ENCODE results near the gene TMC1. TPM values are rescaled to one million over a fixed set of nuclear protein-coding genes. Genes with fewer than 3 reads are reported as not detected.

Gene TMC1
- total RNA-seq, 1 donor from 2014 or later = not detected

- no peaks in the 10 kb centered on the region for H3K9me3 ChIP-seq (ENCODE audit: low read depth)
- H3K4me2 ChIP-seq = no peak overlapping the region
- TF ChIP-seq EZH2phosphoT487 (IDR thresholded peaks at IDR 0.05) (no peak), EZH2 (IDR thresholded peaks at IDR 0.05) (no peak)
- TF ChIP-seq, protein P1, sequence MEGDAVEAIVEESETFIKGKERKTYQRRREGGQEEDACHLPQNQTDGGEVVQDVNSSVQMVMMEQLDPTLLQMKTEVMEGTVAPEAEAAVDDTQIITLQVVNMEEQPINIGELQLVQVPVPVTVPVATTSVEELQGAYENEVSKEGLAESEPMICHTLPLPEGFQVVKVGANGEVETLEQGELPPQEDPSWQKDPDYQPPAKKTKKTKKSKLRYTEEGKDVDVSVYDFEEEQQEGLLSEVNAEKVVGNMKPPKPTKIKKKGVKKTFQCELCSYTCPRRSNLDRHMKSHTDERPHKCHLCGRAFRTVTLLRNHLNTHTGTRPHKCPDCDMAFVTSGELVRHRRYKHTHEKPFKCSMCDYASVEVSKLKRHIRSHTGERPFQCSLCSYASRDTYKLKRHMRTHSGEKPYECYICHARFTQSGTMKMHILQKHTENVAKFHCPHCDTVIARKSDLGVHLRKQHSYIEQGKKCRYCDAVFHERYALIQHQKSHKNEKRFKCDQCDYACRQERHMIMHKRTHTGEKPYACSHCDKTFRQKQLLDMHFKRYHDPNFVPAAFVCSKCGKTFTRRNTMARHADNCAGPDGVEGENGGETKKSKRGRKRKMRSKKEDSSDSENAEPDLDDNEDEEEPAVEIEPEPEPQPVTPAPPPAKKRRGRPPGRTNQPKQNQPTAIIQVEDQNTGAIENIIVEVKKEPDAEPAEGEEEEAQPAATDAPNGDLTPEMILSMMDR (IDR thresholded peaks at IDR 0.05) = no peak
- H3K4me3 ChIP-seq = no peak overlapping the region
- no peak for DNase-seq (ENCODE audit: low spot score)
- Mint-ChIP-seq H3K27me3 (ENCODE audit: insufficient read depth, low read depth) (no peaks in the 10 kb centered on the region), H3K4me1 (peaks cover 31% of the 10 kb centered on the region), H3K27ac (no peak overlapping the region), H3K9me3 (peaks cover 13% of the 10 kb centered on the region), H3K4me3 (peak overlapping the region; percentile 17), H3K36me3 (peaks cover 2% of the 10 kb centered on the region)
- no peaks in the 10 kb centered on the region for H3K79me2 ChIP-seq (ENCODE audit: low read depth)
- no peaks in the 10 kb centered on the region for H4K20me1 ChIP-seq (ENCODE audit: low read depth)
- peaks cover 18% of the 10 kb centered on the region for H3K4me1 ChIP-seq
- H3K9ac ChIP-seq = no peak overlapping the region
- no peaks in the 10 kb centered on the region for H3K36me3 ChIP-seq
- H2AFZ ChIP-seq (replicated peaks) = no peak overlapping the region
- H3K27me3 ChIP-seq = no peaks in the 10 kb centered on the region
- peaks cover 9% of the 10 kb centered on the region for H3F3A ChIP-seq (ENCODE audit: low read depth)
- H3K27ac ChIP-seq = no peak overlapping the region
Observed at GRCh38 chr9:72728031-72728770, 206.8 kb downstream of the TMC1 start.

- Histone ChIP-seq H3K9ac (no peak overlapping the region), H3K4me2 (no peak overlapping the region), H4K20me1 (ENCODE audit: low read depth) (no peaks in the 10 kb centered on the region), H3K36me3 (no peaks in the 10 kb centered on the region), H3K27ac (no peak overlapping the region), H3K9me3 (ENCODE audit: low read depth) (no peaks in the 10 kb centered on the region), H3K4me3 (no peak overlapping the region), H3K27me3 (no peaks in the 10 kb centered on the region), H2AFZ (replicated peaks) (no peak overlapping the region), H3K4me1 (peaks cover 4% of the 10 kb centered on the region), H3F3A (ENCODE audit: low read depth) (peaks cover 9% of the 10 kb centered on the region), H3K79me2 (ENCODE audit: low read depth) (no peaks in the 10 kb centered on the region)
- DNase-seq (ENCODE audit: low spot score) = no peak
- no peak overlapping the region for H3K27ac Mint-ChIP-seq
- TF ChIP-seq, protein P1 (IDR thresholded peaks at IDR 0.05) = no peak
- TF ChIP-seq EZH2phosphoT487 (IDR thresholded peaks at IDR 0.05) (no peak), EZH2 (IDR thresholded peaks at IDR 0.05) (no peak)
- no peak overlapping the region for H3K4me3 Mint-ChIP-seq
- H3K4me1 Mint-ChIP-seq = peaks cover 17% of the 10 kb centered on the region
- H3K9me3 Mint-ChIP-seq = peaks cover 11% of the 10 kb centered on the region
- peaks cover 2% of the 10 kb centered on the region for H3K36me3 Mint-ChIP-seq
- no peaks in the 10 kb centered on the region for H3K27me3 Mint-ChIP-seq (ENCODE audit: insufficient read depth, low read depth)
Observed at GRCh38 chr9:72733895-72734294, 212.5 kb downstream of the TMC1 start.

GRCh38 chr9:72734631-72735030 is 213.2 kb downstream of the TMC1 start:
- Histone ChIP-seq H3K9me3 (ENCODE audit: low read depth) (no peaks in the 10 kb centered on the region), H3K9ac (no peak overlapping the region), H3K4me1 (peaks cover 4% of the 10 kb centered on the region), H3K36me3 (no peaks in the 10 kb centered on the region), H4K20me1 (ENCODE audit: low read depth) (no peaks in the 10 kb centered on the region), H3K4me3 (no peak overlapping the region), H3K79me2 (ENCODE audit: low read depth) (no peaks in the 10 kb centered on the region), H2AFZ (replicated peaks) (no peak overlapping the region), H3F3A (ENCODE audit: low read depth) (peaks cover 9% of the 10 kb centered on the region), H3K27me3 (no peaks in the 10 kb centered on the region), H3K4me2 (no peak overlapping the region), H3K27ac (no peak overlapping the region)
- H3K27ac Mint-ChIP-seq = no peak overlapping the region
- H3K4me3 Mint-ChIP-seq = no peak overlapping the region
- H3K4me1 Mint-ChIP-seq = peaks cover 16% of the 10 kb centered on the region
- no peak for DNase-seq (ENCODE audit: low spot score)
- peaks cover 11% of the 10 kb centered on the region for H3K9me3 Mint-ChIP-seq
- no peak for TF ChIP-seq EZH2 (IDR thresholded peaks at IDR 0.05)
- TF ChIP-seq EZH2phosphoT487 (IDR thresholded peaks at IDR 0.05) = no peak
- TF ChIP-seq, protein P1 (IDR thresholded peaks at IDR 0.05) = no peak
- peaks cover 2% of the 10 kb centered on the region for H3K36me3 Mint-ChIP-seq
- no peaks in the 10 kb centered on the region for H3K27me3 Mint-ChIP-seq (ENCODE audit: insufficient read depth, low read depth)

Measured in neural progenitor cell (in vitro differentiated cells).